ENCODE data around the gene ADSS1.
"Not testable (repeated sequence)": the region's sequence is repeated elsewhere in the genome, so short reads cannot be mapped to it uniquely, and the experiment has no call there.

The ADSS1 gene

DNA sequence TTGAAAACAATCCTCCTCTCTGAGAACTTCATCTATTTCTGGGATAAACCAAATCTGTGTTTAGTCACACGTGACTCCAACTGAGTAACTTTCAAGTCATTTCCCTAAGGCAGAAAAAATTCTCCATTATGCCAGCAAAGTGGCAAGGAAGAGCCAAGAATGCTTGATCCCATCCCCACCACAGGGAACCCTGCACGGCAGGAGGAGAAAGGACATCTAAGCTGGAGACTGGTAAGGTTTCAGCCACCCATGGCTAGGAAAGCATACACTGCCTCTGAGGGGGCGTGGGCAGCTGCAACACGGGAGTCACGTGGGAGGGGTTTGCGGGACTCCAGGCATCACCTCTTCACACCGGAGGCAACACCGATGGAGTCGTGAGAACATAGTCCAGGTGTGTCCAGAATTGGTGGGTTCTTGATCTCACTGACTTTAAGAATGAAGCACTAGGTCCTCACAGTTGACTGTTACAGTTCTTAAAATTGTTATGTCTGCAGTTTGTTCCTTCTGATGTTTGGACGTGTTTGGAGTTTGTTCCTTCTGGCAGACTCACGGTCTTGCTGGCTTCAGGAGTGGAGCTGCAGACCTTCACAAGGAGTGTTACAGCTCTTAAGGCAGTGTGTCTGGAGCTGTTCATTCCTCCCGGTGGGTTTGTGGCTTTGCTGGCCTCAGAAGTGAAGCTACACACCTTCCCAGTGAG is 26.2 kb downstream of the ADSS1 start:
- TF ChIP-seq, protein P1, sequence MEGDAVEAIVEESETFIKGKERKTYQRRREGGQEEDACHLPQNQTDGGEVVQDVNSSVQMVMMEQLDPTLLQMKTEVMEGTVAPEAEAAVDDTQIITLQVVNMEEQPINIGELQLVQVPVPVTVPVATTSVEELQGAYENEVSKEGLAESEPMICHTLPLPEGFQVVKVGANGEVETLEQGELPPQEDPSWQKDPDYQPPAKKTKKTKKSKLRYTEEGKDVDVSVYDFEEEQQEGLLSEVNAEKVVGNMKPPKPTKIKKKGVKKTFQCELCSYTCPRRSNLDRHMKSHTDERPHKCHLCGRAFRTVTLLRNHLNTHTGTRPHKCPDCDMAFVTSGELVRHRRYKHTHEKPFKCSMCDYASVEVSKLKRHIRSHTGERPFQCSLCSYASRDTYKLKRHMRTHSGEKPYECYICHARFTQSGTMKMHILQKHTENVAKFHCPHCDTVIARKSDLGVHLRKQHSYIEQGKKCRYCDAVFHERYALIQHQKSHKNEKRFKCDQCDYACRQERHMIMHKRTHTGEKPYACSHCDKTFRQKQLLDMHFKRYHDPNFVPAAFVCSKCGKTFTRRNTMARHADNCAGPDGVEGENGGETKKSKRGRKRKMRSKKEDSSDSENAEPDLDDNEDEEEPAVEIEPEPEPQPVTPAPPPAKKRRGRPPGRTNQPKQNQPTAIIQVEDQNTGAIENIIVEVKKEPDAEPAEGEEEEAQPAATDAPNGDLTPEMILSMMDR (conservative IDR thresholded peaks at IDR 0.05; ENCODE audit: low read depth, low read length) = no peak
- H3K4me3 ChIP-seq (ENCODE audit: low read depth, low read length) = no peak overlapping the region
- DNase-seq (ENCODE audit: low read depth) = no peak

DNA sequence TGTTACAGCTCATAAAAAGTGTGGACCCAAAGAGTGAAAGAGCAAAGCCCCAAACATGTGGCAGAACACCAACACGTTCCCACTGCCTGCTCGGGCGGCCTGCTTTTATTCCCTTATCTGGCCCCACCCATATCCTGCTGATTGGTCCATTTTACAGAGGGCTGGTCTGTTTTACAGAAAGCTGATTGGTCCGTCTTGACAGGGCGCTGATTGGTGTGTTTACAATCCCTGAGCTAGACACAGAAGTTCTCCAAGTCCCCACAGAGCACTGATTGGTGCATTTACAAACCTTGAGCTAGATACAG is 26.7 kb downstream of the ADSS1 start:
- DNase-seq (ENCODE audit: low read depth); H3K4me3 ChIP-seq (ENCODE audit: low read depth, low read length): not testable (repeated sequence)

GRCh38 chr14:104751539-104752422 is 27.8 kb downstream of the ADSS1 start:
- DNase-seq (ENCODE audit: low read depth) = no peak
- H3K4me3 ChIP-seq (ENCODE audit: low read depth, low read length) = peak overlapping the region; percentile 99
- TF ChIP-seq, protein P1 (conservative IDR thresholded peaks at IDR 0.05; ENCODE audit: low read depth, low read length) = no peak

DNA sequence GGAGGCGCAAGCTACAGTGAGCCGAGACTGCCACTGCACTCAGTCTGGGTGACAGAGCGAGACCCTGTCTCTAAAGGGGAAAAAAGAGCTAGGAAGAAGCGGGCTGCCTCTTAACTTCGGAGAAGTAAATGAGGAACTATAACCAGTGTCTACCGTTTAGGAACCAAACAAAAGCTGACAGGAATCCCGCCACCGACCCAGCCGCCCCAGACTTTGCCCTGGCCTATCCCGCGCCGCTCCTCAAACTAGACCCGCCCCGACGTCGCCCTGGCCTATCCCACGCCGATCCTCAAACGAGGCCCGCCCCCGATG is 28.4 kb downstream of the ADSS1 start:
- TF ChIP-seq, protein P1 (conservative IDR thresholded peaks at IDR 0.05; ENCODE audit: low read depth, low read length) = no peak
- H3K4me3 ChIP-seq (ENCODE audit: low read depth, low read length) = peak overlapping the region; percentile 99

GRCh38 chr14:104752735-104753527 is 28.9 kb downstream of the ADSS1 start, which contains the start of gene SIVA1:
Gene SIVA1, plus strand, starts transcription at chr14:104753147. Its CDS starts 55 bp downstream, at chr14:104753202.
- DNase-seq (ENCODE audit: low read depth) = peak; percentile 99
- TF ChIP-seq, protein P1 (conservative IDR thresholded peaks at IDR 0.05; ENCODE audit: low read depth, low read length) = no peak
- H3K4me3 ChIP-seq (ENCODE audit: low read depth, low read length) = peak within 1 kb of the TSS; percentile 99

More for the DNA sequence above, 28.4 kb downstream of the ADSS1 start:
- no peak for DNase-seq (ENCODE audit: low read depth)

- H3K4me3 ChIP-seq (ENCODE audit: low read depth, low read length) = peak overlapping the region; percentile 99
- DNase-seq (ENCODE audit: low read depth) = peak; percentile 22
- TF ChIP-seq, protein P1 (conservative IDR thresholded peaks at IDR 0.05; ENCODE audit: low read depth, low read length) = no peak
These were observed 29.6 kb downstream of the ADSS1 start for GRCh38 chr14:104753528-104754212.
